ENCODE data around the gene UBR1.

UBR1 gene
- 36.0 to 89.0 (median 62.2) reads per million in 17 experiments for total RNA-seq

DNA sequence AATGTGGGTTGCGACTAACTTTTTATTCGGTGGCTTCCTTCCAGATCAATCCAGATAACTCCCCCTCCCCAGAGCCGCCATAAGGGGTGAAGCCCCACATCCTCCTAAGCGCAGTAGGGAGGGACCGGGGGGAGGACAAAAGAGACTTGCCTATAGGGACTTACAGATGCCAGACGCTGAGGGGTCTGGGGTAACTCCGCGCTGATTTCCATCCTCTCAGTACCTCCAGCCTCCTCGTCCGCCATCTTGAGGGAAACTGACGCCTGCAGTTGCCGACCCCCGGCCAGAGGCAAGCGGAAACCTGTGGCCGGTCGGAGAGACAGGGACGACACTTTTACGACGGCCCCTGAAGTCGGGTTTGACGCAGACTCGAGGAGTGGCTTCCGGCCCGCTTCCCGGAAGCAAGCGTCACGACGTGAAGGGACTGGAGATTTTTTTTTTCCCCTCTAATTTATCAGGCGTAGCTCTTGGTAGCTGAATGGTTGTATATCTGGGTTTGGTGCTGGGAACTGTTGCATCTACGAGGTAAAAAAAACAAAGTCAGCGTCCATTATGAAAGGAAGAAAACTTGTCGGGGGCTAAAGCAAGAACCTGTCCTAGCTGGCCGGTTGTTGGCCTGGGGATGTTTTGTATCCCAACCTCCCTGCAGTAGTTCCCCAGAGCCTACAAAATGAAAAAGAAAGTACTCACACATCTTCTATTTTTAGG, at the start of gene UBR1:
Gene UBR1, minus strand, starts transcription at position 261 of the 708 bp plus-strand sequence. Its CDS starts 16 bp downstream, at position 245.
- peak; percentile 92 to 95 (median 95) for DNase-seq

DNA sequence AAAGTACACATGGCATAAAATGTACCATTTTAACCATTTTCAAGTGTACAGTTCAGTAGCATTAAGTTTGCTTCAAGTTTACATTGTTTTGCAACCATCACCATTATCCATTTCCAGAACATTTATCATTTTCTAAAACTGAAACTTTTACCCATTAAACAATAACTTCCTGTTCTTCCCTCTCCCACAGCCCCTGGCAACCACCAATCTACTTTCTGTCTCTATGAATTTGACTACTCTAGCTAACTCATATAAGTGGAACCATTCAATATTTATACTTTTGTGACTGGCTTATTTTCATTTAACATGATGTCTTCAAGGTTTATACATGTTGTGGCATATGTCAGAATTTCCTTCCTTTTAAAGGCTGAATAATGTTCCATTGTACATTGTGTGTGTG, 47.4 kb upstream of the UBR1 start:
- no peak for DNase-seq

DNA sequence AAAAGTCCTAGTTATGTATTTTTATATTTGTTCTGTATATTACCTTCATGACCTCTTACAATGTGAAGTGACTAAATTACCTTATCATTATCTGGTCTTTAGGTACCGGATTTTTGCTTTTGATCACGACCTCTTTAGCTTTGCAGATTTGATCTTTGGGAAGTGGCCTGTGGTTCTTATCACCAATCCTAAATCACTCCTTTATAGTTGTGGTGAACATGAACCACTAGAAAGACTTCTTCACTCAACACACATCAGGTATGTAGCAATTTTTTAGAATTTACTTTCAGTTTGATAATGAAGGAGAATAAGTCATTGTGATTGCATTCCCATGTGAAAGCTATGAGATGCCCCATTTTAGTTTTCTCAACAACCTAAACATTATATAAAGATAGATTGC, 45.9 kb upstream of the UBR1 start:
- DNase-seq, result no peak

DNA sequence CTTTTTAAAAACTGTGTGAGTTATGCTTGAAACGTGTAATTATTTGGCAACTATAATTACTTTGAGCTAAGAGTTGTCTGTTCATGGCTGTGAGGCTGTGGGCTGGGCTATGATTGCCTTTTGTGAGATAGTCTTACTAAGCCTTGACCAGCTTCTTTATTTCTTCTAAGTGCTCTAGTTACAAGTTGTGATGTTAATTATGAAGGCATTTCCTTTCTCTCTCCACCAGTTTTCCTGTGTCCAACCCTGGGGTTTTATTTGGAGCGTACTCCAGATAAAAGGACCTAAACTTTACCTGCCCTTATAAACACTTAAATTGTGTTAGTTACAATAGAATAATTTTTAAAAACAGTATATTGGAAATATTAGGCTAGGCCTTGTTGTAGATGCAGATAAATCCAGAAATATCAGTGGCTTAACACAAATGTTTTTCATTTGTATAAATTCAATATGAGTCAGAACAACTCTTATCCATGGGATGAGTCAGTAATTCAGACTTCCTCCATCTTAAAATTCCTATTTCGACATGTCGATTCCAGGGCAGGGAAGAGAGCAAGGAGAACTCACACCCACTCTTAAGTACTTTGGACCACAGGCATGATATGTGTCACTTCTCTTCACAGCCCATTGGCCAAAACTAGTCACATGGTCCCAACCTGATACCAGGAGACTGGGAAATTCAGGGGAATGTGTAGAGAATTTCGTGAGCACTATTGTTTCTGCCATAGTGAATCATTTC, 44.5 kb upstream of the UBR1 start:
- peak in 3 of 4 experiments; percentile 8 to 59 (median 49) for DNase-seq

DNA sequence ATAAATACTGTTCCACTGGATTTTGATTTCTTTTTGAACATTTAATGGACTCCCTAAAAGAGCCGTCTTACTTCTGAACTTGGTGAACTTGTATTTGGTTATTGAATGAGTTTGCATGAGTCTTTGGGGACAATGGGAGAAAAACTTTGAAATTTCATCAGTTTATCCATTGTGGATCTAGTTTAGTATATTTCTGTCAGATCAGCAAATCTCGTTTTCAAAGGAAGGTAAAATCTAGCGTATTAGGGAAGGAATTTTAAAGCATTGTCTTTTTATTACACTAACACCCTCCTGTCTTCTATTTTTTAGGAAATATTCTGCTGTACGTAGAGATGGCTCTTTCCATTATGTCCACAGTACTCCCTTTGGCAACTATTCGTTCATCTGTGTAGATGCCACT, 40.3 kb upstream of the UBR1 start:
- no peak for DNase-seq

DNA sequence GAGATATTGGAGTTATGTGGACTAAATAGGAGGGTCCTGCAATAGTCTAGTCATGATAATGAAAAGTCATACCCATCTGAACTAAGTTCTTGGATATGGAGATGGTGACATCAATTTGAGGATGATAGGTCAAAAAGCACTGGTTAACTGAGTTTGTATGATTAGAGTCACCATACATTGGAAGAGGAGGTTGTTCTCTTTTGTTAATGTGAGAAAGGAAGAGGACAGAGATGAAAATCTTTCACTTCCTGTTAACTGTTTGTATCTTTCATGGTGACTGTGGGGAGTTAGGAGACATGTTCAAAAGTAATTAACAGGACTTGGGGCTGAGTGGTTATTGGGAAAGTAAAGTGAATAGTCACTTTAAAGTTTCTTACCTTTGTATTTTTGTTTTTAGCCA, 38.7 kb upstream of the UBR1 start:
- DNase-seq, result peak in 2 of 4 experiments; percentile 33 to 38

DNA sequence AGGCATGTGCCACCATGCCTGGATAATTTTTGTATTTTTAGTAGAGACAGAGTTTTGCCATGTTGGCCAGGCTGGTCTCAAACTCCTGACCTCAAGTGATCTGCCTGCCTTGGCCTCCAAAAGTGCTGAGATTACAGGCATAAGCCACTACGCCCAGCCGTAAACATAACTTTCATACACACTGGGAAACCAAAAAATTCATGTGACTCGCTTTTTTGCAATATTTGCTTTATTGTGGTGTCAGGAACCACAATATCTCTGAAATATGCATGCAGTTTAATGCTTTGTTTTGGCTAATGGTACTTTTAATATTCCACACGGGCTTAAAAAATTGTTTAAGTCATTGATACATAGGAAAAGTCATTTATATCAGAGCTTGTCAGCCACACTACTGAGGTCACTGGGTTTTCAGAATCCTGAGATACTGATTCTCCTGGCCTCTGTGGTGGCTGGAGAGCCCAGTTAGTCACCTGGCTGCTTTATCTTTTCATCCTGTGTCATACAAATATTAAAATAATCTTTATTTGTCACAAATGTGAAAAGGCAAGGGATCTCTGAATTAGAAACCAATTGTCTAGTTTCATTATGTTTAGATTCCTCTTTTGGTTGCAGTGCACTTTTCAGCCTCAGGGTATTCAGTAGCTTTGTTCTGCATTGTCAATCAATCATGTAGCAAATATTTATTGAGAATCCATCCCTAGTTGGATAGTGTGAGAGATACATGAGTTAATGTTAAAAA, 37.5 kb upstream of the UBR1 start:
- DNase-seq, result peak in 2 of 4 experiments; percentile 13 to 29

DNA sequence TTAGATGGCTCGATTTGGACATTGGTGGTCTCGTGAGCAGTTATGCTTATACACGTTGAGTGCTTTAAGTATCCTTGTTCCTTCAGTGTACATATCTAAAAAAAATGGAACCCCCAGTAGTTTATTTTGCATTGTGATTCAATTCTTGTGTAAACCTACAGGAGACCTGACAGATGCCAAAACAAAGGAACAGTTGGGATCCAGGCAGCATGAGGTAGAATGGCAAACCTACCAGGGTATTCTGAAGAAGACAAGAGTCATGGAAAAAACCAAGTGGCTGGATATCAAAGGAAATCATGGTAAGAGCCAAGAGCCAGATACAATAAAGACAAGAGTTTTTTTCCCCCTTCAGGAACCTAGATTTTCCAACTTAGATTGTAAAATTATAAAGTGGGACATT, 29.5 kb upstream of the UBR1 start:
- DNase-seq, result no peak

DNA sequence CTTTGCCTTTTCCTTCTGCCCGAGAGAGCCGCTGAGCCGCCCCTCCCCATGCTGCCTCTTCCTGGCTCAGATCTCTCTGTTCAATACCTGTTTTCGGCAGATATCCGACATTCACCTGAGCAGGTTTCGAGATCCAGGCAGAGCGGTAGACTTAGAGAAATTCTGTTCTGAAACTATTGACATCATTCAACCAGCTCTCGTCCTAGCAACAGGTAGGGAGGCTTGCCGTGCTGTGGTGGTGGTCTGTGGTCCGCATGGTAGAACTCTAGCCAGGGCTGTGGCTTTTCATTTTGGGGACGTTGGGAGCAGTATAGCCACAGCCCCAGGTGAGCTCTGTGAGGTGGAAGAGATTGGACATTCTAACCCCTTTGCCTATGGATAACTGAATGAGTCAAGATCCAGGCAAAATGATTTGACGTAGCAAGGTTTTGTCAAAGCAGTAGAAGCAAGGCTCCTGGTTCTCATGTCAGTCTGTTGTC, 28.4 kb upstream of the UBR1 start:
- no peak for DNase-seq

DNA sequence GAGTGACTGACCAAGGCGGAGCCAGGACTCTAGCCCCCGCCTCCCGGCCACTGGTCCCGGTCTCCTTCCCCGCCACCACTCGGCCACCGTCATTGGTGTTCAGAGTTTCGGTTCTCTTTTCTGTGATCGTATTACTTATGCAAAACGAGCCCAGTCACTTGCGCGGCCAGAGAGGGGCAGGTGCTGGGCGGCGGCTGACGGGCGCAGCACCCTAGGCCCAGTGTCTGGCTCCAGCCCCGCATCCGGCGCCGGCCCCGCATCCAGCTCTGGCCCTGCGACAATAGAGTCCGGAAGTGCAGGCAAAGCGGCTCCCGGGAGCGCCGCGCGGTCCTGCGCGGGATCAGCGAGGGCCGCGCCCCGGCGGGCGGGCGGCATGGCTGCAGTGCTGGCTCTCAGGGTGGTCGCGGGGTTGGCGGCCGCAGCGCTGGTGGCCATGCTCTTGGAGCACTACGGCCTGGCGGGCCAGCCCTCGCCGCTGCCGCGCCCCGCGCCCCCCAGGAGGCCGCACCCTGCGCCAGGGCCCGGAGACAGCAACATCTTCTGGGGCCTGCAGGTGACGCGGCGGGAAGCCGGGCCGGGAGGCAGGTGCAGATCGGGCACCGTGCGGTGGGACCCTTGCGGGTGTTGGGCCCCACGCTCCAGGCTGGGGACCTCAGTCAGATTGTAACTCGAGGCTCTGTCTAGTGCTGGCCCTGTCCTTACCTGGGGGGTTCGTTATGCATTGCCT, 27.8 kb upstream of the UBR1 start, which contains the start of gene TMEM62:
Gene TMEM62, plus strand, starts transcription at position 157 of the 727 bp plus-strand sequence. Its CDS starts 217 bp downstream, at position 374.
- DNase-seq, result peak; percentile 92 to 96 (median 94)

DNA sequence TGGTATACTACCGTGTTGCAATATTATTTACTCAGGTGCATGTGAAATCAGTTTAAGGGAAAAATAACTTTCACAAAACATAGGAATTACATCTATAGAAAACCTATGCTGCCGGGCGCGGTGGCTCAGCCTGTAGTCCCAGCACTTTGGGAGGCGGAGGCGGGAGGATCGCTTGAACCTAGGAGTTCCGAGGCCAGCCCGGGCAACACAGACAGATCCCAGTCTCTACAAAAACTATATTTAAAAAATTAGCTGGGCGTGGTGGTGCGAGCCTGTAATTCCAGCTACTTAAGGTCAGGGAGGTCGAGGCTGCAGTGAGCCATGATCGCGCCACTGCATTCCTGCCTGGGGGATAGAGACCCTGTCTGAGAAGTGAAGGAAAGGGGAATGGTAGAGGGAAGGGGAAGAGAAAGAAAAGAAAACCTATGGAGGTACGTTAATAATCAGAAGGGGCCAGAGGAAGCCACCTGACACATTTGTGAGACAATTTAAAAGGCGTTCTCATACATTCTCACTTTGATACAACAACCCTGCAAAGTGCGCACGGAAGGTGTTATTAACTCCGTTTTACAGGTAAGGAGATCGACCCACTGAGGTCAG, 27.1 kb upstream of the UBR1 start:
- DNase-seq, result peak in 1 of 4 experiments; percentile 10

DNA sequence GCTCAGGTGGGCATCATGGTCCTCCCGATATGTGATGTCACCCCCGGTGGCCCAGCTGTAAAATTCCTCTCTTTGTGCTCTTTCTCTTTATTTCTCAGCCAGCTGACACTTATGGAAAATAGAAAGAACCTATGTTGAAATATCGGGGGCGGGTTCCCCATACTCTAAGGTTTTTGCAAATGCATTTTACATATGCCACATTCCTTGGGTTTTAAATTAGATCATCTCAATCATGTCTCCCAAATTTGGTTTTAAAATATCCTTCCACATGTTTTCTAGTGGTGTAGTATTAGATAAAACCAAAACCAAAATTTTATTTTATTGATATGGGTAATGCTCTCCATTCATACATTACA, 23.1 kb upstream of the UBR1 start:
- peak in 3 of 4 experiments; percentile 41 to 59 (median 54) for DNase-seq

DNA sequence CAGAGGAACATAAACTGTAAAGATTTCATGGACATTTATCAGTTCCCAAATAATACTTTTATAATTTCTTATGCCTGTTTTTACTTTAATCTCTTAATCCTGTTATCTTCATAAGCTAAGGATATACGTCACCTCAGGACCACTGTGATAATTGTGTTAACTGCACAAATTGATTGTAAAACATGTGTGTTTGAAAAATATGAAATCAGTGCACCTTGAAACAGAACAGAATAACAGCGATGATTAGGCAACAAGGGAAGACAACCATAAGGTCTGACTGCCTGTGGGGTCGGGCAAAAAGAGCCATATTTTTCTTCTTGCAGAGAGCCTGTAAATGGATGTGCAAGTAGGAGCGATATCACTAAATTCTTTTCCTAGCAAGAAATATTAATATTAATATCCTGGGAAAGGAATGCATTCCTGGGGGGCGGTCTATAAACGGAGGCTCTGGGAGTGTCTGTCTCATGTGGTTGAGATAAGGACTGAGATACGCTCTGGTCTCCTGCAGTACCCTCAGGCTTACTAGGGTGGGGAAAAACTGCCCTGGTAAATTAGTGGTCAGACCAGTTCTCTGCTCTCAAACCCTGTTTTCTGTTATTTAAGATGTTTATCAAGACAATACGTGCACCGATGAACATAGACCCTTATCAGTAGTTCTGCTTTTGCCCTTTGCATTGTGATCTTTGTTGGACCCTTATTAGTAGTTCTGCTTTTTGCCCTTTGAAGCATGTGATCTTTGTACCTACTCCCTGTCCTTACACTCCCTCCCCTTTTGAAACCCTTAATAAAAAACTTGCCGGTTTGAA, 22.5 kb upstream of the UBR1 start:
- DNase-seq, result peak in 1 of 4 experiments; percentile 27

DNA sequence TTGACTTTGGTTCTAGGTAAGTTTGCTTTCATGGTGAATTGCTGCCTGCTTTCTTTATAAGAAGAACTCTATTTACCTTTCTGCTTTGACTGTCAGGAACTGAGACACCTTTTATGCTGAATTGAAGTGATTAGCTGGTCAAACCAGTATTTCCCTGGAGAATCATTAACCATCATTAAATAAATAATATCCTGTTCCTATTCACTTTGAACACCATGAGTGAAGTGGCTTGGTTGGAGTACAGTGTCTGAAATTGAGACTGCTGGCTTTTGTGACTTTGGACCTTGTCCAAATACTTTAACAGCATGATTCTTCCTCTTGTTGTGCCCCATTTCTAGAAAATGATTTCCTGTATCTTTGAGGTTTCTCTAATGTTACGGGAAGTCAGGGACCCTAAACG, 21.9 kb upstream of the UBR1 start:
- peak; percentile 18 to 56 (median 43) for DNase-seq

DNA sequence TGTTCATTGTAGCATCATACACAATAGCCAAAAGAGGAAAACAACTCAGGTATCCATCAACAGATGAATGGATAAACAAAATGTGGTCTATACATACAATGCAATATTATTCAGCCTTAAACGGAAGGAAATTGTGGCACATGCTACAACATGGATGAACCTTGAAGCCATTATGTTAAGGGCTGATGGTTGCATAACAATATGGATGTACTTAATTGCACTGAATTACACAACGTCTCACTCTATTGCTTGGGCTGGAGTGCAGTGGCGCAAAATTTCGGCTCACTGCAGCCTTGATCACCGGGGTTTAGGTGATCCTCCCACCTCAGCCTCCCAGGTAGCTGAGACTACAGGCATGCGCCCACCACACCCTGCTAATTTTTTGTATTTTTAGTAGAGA, 20.5 kb upstream of the UBR1 start:
- DNase-seq, result peak in 3 of 4 experiments; percentile 19 to 49 (median 27)

DNA sequence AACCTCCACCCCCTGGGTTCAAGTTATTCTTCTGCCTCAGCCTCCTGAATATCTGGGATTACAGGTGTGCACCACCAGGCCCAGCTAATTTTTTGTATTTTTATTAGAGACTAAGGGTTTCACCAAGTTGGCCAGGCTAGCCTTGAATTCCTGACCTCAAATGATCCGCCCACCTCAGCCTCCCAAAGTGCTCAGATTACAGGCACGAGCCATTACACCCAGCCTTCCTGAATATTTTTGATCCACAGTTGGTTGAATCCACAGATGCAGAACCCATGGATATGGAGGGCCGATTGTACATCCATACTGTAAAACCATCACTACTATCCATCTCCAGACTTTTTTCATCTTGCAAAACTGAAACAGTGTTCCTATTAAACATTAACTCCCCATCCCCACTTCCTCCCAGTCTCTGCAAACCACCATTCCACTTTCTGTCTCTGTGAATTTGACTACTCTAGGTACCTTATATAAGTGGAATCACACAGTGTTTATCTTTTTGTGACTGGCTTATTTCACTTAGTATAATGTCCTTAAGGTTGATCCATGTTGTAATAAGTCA, 19.3 kb upstream of the UBR1 start:
- no peak for DNase-seq

DNA sequence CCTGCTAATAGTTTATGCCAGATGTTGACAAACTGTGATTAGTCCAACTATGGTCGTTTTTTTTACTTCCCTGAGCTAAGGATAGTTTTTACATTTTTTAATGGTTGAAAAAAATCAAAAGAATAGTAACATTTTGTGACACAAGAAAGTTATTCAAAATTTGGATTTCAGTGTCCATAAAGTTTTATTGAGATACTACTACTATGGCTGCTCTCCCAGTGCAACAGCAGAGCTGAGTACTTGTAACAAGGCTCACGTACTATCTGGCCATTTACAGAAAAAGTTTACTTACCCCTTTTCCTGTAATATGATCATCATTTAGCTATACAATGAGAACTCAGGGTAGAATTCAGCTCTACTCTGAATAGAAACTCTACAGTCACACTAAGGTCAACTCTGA, 16.0 kb upstream of the UBR1 start:
- DNase-seq, result no peak

DNA sequence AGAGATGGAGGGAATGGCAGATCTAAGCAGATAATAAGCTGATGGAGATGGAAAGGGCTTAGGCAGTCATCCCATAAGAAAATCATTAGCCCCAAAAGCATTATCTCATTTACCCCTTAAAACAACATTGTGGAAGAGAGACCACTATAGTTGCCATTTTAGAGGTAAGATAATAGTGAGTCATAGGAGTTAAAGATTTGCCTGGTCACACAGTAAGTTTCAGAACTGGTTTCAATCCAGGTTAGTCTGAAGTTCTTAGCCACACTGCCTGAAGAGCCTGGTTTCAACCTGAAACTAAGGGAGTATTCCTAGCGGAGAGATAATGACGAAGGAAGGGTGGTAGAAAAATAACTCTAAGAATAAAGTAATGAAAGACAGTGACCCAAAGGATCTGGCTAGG, 13.0 kb upstream of the UBR1 start:
- no peak for DNase-seq

DNA sequence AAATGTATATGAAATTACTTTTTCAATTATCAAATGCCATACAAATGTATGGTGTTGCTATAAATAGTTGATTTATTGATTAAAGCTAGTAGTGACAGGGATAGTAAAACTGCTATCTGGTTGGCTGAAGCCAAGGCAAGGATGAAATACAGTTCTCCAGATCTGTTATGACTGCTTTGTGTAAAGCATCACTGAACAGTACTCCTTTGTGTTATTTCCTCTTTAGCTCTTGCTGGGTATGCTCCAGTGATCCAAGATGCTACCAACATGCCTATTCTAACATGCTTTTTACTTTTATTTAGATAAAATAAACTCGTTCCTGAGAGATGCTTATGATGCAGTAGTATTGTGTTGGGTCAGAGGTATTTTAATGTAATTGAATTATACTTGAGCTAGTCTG, 12.4 kb upstream of the UBR1 start:
- DNase-seq, result no peak

DNA sequence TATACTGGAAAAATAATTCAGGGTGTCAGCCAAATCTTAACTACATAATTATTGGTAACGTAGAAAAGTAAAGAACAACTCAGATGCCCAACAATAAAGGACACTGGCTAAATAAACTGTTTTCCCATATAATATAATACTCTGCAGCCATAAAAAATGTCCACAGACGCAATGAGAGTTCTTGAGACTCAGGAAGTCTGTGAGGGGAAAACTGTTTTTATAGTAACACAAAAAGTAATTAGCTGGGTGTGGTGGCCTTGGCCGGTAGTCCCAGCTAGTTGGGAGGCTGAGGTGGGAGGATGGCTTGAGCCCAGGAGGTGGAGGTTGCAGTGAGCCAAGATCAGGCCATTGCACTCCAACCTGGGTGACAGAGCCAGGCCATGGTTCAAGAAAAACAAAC, 5.5 kb upstream of the UBR1 start:
- DNase-seq, result no peak

DNA sequence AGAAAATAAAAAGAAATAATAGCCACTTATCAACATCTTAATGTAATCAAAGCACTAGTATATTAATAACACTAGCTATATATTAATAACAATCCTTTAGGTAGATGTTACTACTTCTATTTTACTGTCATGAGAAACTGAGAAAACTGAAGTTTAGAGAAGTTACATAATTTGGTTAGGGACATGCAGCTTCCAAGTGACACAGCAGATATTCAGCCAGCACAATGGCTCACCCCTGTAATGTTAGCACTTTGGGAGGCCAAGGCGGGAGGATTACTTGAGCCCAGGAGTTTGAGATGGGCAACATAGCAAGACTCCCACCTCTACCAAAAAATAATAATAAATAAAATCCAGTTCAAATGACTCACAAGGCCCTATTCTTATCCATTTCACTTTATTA, 1.9 kb upstream of the UBR1 start:
- DNase-seq, result peak; percentile 40 to 70 (median 58)
